GM12878 (cell line): ENCODE data around the gene SGSM2. TPM values are rescaled to one million over a fixed set of nuclear protein-coding genes. Genes with fewer than 3 reads are reported as not detected.

Source experiments
- ATAC-seq: fragments of 200-7000 bp; cut with Tn5 transposase; 3 replicates; pipeline ENCODE4 v1.9.1; 2020; ENCODE audit warnings: mild to moderate bottlenecking, moderate library complexity
- BruUV-seq: library from RNA; stranded (reverse); fragments of 400-500 nt; replicated peaks from 2 replicates; lab custom pipeline; 2021; lab: Mats Ljungman, UMichigan
- CTCF ChIA-PET: fragments of 300-600 bp; sonication (Branson Sonifier 250); formaldehyde crosslinking; extraction: SDS; loops from one replicate; lab custom pipeline; 2021; ENCODE audit warnings: inconsistent platforms; lab: Yijun Ruan, JAX
- POLR2A ChIA-PET: fragments of 350-600 bp; formaldehyde crosslinking; extraction: SDS; loops from one replicate; lab custom pipeline; 2021; ENCODE audit warnings: inconsistent platforms; lab: Charles Lee
- RAD21 ChIA-PET: fragments of 300-600 bp; sonication (Branson Sonifier 250); formaldehyde crosslinking; loops from one replicate; lab custom pipeline; 2023; ENCODE audit warnings: antibody characterized with exemption; ENCODE audit not compliant: unreplicated experiment; lab: Charles Lee
- SMC1A ChIA-PET: fragments of 300-600 bp; sonication (Branson Sonifier 250); formaldehyde crosslinking; loops from one replicate; lab custom pipeline; 2023; ENCODE audit not compliant: unreplicated experiment, uncharacterized antibody; lab: Charles Lee
- DNase-seq: peaks from one replicate; pipeline ENCODE4 v3.0.0-alpha.2; 2011; ENCODE audit warnings: low read depth, low spot score
- FAIRE-seq: peaks from 3 replicates; lab custom pipeline; 2011; peaks lifted over from hg19 to GRCh38; lab: Jason Lieb, UNC
- H2AFZ ChIP-seq: 2 replicates; pipeline ENCODE4 v1.6.0; 2011; ENCODE audit warnings: low read depth, low read length, control low read depth; ENCODE audit not compliant: control insufficient read depth
- H3K27ac ChIP-seq: 2 replicates; pipeline ENCODE4 v1.5.1; 2011; ENCODE audit warnings: control low read depth; ENCODE audit not compliant: control insufficient read depth, insufficient read depth
- H3K27me3 ChIP-seq, 2 experiments: replicated peaks in 1 of 2; 2 replicates each; pipeline versions ENCODE4 v1.6.0 to v1.6.1; 2011; ENCODE audit warnings: low read length in 1 of 2; ENCODE audit not compliant: control insufficient read depth in 2 of 2, insufficient read depth in 2 of 2
- H3K36me3 ChIP-seq, 2 experiments: 2 replicates each; pipeline ENCODE4 v1.5.1; 2011; ENCODE audit warnings: low read length in 1 of 2; ENCODE audit not compliant: control insufficient read depth in 2 of 2, insufficient read depth in 2 of 2
- H3K4me1 ChIP-seq: 2 replicates; pipeline ENCODE4 v1.6.1; 2011; ENCODE audit warnings: mild to moderate bottlenecking, low read length, moderate library complexity, mixed read lengths; ENCODE audit not compliant: control insufficient read depth, insufficient read depth
- H3K4me2 ChIP-seq: 2 replicates; pipeline ENCODE4 v1.6.0; 2011; ENCODE audit warnings: control low read depth; ENCODE audit not compliant: control insufficient read depth, insufficient read depth
- H3K4me3 ChIP-seq: fragments of 200-600 bp; sonication (generic); 2 replicates; pipeline ENCODE4 v1.5.1; 2016
- H3K79me2 ChIP-seq: 2 replicates; pipeline ENCODE4 v1.6.0; 2011; ENCODE audit warnings: low read length; ENCODE audit not compliant: control insufficient read depth, insufficient read depth
- H3K9ac ChIP-seq: 2 replicates; pipeline ENCODE4 v1.8.0; 2011; ENCODE audit warnings: low read length, control low read depth, mixed read lengths; ENCODE audit not compliant: control insufficient read depth, insufficient read depth
- H3K9me3 ChIP-seq: replicated peaks from 3 replicates; pipeline ENCODE4 v1.5.1; 2011; ENCODE audit warnings: mild to moderate bottlenecking, low read length; ENCODE audit not compliant: control insufficient read depth, insufficient read depth
- H4K20me1 ChIP-seq: 2 replicates; pipeline ENCODE4 v1.6.0; 2011; ENCODE audit not compliant: control insufficient read depth, insufficient read depth
- ASH2L ChIP-seq: fragments of 300-600, 200-600 bp; sonication (generic); IDR thresholded peaks from 2 replicates; pipeline ENCODE4 v1.6.1; 2017; ENCODE audit warnings: low read depth, mild to moderate bottlenecking, borderline replicate concordance
- FOXM1 ChIP-seq: IDR thresholded peaks from 2 replicates; pipeline ENCODE4 v1.6.1; 2012; ENCODE audit warnings: low read depth, mild to moderate bottlenecking, inconsistent platforms, low read length, moderate library complexity
- KDM1A ChIP-seq: fragments of 200-600 bp; sonication (generic); IDR thresholded peaks from 2 replicates; pipeline ENCODE4 v1.6.1; 2016; ENCODE audit warnings: borderline replicate concordance
- MLLT1 ChIP-seq: fragments of 450-650 bp; IDR thresholded peaks from 2 replicates; pipeline ENCODE4 v1.6.1; 2016; ENCODE audit warnings: mild to moderate bottlenecking
- NFYB ChIP-seq: IDR thresholded peaks from 2 replicates; pipeline ENCODE4 v1.6.1; 2011; ENCODE audit warnings: low read depth, mild to moderate bottlenecking, low read length, improper control_type of control experiment, moderate library complexity; ENCODE audit not compliant: insufficient read depth
- POU2F2 ChIP-seq: IDR thresholded peaks from 3 replicates; pipeline ENCODE4 v1.6.1; 2011; ENCODE audit warnings: low read depth, mild to moderate bottlenecking, low read length, borderline replicate concordance
- RFX5 ChIP-seq: IDR thresholded peaks from 2 replicates; pipeline ENCODE4 v1.6.1; 2011; ENCODE audit warnings: low read depth, low read length, improper control_type of control experiment
- SP1 ChIP-seq: IDR thresholded peaks from one replicate; pipeline ENCODE4 v1.6.1; 2011; ENCODE audit warnings: low read depth, low read length
- SRF ChIP-seq, 2 experiments: IDR thresholded peaks; 2 replicates each; pipeline ENCODE4 v1.6.1; 2011; ENCODE audit warnings: low read depth in 2 of 2, low read length in 2 of 2, mild to moderate bottlenecking in 1 of 2, moderate library complexity in 1 of 2
- WRNIP1 ChIP-seq: IDR thresholded peaks from 2 replicates; pipeline ENCODE4 v1.6.1; 2011; ENCODE audit warnings: low read depth, low read length, improper control_type of control experiment, borderline replicate concordance
- ZBED1 ChIP-seq: IDR thresholded peaks from 2 replicates; pipeline ENCODE4 v1.6.1; 2016; ENCODE audit warnings: borderline replicate concordance
- ZNF24 ChIP-seq: fragments of 450-650 bp; IDR thresholded peaks from 2 replicates; pipeline ENCODE4 v1.6.1; 2017; ENCODE audit warnings: antibody characterized with exemption, mild to moderate bottlenecking
- ZNF274 ChIP-seq: IDR thresholded peaks from one replicate; pipeline ENCODE4 v1.8.0; 2011; ENCODE audit not compliant: insufficient read length, insufficient read depth
- in situ Hi-C: fragments of 300-500 bp; cut with MboI; formaldehyde crosslinking; loops from 9 replicates; pipeline ENCODE4 v1.14.3; 2018; ENCODE audit warnings: mixed read lengths
- intact Hi-C: fragments of 100-400 bp; cut with micrococcal nuclease; formaldehyde crosslinking; loops from one replicate; pipeline ENCODE4 v1.14.2; 2022; ENCODE audit not compliant: unreplicated experiment
- polyA plus RNA-seq, 11 experiments: library from polyadenylated mRNA; depleted of rRNA in 4 of 11; unstranded in 6 of 11; stranded (reverse) in 5 of 11; fragments of >200 nt; fragmentation: Nextera tagmentation in 4 of 11; fragmentation: Illumina TruSeq in 1 of 11; extraction: Ambion mirVana in 4 of 11; extraction: Trizol in 1 of 11; gene quantifications; 1 replicate in 1 of 11; 2 replicates in 10 of 11; pipeline versions ENCODE4 v1.2.1 to v1.2.3, GENCODE V29; 2011 to 2016; ENCODE audit warnings: inconsistent platforms in 2 of 11, missing spikeins in 2 of 11, low read depth in 1 of 11
- total RNA-seq, 4 experiments: library from RNA; depleted of rRNA in 3 of 4; stranded (reverse); fragments of >200 nt in 3 of 4; fragmentation: Illumina TruSeq in 1 of 4; extraction: Trizol in 1 of 4; gene quantifications; 2 replicates each; pipeline versions ENCODE4 v1.2.1 to v1.2.3, GENCODE V29; 2013 to 2021
- TF ChIP-seq, protein P1 (sequence below): fragments of 450-650 bp; conservative IDR thresholded peaks from 2 replicates; pipeline ENCODE4 v1.6.1; 2017; ENCODE audit warnings: mild to moderate bottlenecking, moderate library complexity

Gene SGSM2
- total and polyA plus RNA-seq, 10 of the 15 experiments (the other 5 are each of a cell fraction or from before 2014, with no cell fraction given) = 0.50 to 50.9 (median 18.5) TPM

DNA sequence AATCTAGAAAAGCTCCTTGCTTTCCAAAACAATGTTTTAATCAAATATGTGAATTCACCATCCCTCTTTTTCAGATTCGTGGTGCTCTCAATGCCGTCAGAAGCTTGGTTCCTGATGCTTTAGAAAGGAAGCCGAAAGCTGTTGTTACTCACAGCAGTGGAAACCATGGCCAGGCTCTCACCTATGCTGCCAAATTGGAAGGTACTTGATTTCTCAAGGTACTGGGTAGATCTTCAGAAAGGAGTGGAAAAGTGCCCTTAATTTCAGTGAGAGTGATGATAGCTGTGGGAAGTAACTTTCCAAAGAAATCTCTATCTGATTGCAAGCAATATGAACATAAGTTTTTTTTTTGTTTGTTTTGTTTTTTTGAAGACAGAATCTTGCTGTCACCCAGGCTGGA is 19.5 kb upstream of the SGSM2 start (continued):
- no peak for TF ChIP-seq RFX5
- TF ChIP-seq, all 136 proteins: peak for 0

GRCh38 chr17:2319051-2319450 is 18.2 kb upstream of the SGSM2 start:
- in situ Hi-C loops (no loop called here), intact Hi-C loops (no loop called here)
- ChIA-PET POLR2A (no interaction called here), SMC1A (interaction anchor here (1.2 to 2.2 kb wide), 2 partner anchors 17 to 97 kb away, joined by 3 to 5 read pairs; partner anchors contain the start of gene TSR1), RAD21 (no interaction called here), CTCF (interaction anchor here (1.0 to 1.4 kb wide), 2 partner anchors 12 to 24 kb away, joined by 3 to 4 read pairs; no protein-coding TSS in a partner anchor)
- no peaks in the 10 kb centered on the region for H4K20me1 ChIP-seq
- H3K4me2 ChIP-seq = no peak overlapping the region
- no peaks in the 10 kb centered on the region for H3K27me3 ChIP-seq
- TF ChIP-seq ZNF274 (no peak), ZBED1 (no peak), SRF (IDR thresholded peaks at IDR 0.05; ENCODE audit: low read depth in 2 of 2, low read length in 2 of 2) (no peak), ASH2L (no peak), WRNIP1 (no peak), MLLT1 (no peak), NFYB (no peak), POU2F2 (no peak), KDM1A (no peak), ZNF24 (no peak), SP1 (no peak), FOXM1 (no peak)
- TF ChIP-seq, protein P1, sequence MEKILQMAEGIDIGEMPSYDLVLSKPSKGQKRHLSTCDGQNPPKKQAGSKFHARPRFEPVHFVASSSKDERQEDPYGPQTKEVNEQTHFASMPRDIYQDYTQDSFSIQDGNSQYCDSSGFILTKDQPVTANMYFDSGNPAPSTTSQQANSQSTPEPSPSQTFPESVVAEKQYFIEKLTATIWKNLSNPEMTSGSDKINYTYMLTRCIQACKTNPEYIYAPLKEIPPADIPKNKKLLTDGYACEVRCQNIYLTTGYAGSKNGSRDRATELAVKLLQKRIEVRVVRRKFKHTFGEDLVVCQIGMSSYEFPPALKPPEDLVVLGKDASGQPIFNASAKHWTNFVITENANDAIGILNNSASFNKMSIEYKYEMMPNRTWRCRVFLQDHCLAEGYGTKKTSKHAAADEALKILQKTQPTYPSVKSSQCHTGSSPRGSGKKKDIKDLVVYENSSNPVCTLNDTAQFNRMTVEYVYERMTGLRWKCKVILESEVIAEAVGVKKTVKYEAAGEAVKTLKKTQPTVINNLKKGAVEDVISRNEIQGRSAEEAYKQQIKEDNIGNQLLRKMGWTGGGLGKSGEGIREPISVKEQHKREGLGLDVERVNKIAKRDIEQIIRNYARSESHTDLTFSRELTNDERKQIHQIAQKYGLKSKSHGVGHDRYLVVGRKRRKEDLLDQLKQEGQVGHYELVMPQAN = no peak
- H3K9me3 ChIP-seq = no peaks in the 10 kb centered on the region
- no peak overlapping the region for H3K27ac ChIP-seq
- peaks cover 0 to 14% of the 10 kb centered on the region in 2 experiments for H3K36me3 ChIP-seq
- H3K79me2 ChIP-seq = no peaks in the 10 kb centered on the region
- H3K9ac ChIP-seq = no peak overlapping the region
- H3K4me1 ChIP-seq = no peaks in the 10 kb centered on the region
- no TSS peak for BruUV-seq
- DNase-seq (no peak), ATAC-seq (no peak), FAIRE-seq (no peak)
- H3K4me3 ChIP-seq = no peak overlapping the region
- no peak overlapping the region for H2AFZ ChIP-seq
